ENCODE data around the gene CLIP4.
"Not testable (repeated sequence)": the region's sequence is repeated elsewhere in the genome, so short reads cannot be mapped to it uniquely, and the experiment has no call there.

CLIP4 gene, protein sequence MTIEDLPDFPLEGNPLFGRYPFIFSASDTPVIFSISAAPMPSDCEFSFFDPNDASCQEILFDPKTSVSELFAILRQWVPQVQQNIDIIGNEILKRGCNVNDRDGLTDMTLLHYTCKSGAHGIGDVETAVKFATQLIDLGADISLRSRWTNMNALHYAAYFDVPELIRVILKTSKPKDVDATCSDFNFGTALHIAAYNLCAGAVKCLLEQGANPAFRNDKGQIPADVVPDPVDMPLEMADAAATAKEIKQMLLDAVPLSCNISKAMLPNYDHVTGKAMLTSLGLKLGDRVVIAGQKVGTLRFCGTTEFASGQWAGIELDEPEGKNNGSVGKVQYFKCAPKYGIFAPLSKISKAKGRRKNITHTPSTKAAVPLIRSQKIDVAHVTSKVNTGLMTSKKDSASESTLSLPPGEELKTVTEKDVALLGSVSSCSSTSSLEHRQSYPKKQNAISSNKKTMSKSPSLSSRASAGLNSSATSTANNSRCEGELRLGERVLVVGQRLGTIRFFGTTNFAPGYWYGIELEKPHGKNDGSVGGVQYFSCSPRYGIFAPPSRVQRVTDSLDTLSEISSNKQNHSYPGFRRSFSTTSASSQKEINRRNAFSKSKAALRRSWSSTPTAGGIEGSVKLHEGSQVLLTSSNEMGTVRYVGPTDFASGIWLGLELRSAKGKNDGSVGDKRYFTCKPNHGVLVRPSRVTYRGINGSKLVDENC

DNA sequence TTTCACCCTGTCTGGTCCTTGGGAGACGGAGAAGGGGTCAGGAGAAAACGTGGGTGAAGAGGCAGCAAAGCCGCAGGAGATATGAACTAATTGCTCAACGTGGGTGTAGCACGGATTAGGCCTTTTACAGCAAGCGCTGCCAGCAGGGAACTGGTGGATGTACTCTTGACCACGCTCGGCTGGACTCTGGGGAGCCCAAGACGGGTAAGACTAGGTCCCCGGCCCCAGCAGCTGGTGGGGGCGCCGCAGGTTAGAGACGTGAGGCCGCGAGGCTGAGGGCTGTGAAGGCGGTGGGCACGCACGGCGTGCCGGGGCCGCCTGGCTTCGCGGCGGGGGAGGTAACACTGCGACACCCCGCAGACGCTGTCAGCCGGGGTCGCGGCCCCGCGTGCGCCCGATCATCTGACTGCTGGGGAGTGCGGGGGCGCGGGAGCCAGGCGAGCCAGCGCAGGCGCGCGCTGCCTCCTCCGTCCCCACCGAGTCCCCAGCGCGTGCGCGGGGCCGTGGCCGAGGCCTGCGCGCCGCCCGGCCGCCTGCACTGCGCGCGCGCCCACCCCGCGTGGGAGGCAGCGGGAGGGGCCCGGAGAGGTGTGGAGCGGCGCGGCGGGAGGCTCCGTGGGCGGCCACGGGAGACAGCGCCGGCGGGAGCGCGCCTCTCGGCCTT lies at the start of gene CLIP4:
Gene CLIP4 (plus strand): TSS at position 470 of the 664 bp plus-strand sequence. CDS start 5,974 bp downstream, outside the sequence.
- DNase-seq (ENCODE audit: low spot score), result no peak

DNA sequence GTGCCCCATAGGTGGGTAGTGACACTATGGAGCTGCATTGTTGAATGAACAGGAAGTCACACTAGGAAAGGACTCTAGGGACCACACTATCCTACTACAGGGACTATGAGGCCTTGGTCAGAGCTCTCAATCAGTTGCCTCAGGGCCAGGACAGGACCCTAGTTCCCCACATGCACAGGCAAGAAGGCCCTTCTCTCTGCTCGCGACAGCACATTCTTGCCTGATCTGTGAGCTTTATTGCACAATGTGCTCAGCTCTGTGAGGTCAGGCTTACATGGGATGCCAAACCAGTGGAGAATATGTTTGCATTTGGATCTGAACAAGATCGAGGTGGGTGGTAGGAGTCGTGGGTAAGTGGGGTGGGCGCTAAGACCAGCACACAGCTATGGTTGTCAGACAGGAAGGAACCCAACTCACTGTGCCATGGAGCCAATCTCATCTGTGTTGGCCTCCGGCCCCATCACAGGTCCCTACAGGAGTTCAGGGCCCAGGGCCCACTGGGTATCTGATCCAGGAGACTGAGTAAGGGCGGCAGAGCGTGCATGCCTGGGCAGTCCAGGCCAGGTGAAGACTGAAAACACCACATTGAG lies 48.8 kb upstream of the CLIP4 start:
- no peak for DNase-seq (ENCODE audit: low spot score)

DNA sequence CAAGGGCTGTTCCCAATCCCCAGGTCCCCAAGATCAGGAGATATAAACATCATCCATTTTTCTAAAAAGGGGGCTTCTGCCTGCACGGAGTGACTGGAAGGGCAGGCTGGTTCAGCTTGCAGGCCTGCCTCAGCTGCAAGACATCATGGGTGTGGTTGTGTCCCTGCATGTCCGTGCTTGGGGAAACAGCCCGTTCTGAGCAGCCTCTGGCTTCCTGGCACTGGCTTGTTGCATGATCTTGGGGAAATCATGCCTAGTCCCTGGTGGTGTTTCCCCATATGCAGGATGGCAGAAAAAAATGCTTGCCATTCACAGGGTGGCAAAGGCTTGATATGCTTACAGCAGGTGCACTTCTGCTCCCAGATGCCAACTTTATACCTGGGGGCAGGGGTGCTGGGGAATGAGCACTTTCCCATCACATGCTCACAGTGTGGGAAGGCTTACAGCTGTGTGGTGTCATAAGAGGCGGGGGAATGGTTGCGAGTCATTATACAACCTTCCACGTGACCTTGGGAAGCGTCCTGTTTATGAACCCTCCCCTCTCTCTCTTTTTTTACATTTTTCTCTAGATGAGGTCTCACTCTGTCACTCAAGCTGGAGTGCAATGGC lies 48.1 kb upstream of the CLIP4 start:
- DNase-seq (ENCODE audit: low spot score), result no peak

DNA sequence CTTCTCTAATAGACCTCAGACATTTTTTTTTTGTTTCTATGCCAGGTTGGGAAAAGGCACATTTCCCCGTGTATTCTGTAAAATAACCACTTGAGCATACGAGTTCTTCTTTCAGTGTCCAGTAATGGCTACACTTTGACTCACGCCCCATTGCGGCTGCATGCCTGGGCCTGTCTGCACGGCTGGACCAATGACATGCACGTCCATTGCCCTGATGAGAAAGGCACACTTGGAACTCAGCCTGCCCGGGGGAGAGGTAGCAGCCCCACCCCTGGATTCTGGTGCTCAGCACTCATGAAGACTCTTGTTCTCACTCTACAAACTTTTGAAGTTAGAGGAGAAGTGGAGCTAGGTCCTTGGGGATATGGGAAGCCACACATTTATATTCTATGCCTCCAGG lies 46.7 kb upstream of the CLIP4 start:
- DNase-seq (ENCODE audit: low spot score), result no peak

DNA sequence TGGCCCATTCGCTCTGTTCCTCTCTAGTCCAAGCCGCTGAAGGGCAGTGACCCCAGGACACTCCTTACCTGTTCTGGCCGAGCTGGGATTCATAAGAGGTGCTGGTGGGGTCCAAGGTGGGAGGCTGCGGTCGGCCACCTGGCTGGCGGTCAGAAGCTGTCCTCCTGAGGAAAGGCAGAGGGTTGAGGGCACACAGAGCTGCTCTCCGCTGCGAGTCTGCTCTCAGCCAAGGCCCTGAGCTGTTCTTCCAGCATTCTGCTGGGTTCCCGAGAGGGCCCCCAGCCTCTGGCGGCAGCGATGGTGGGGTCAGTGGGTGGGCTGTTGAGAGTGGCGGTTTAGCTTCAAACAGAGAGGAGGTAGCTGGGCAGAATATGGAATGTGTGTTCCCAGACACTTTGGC lies 44.7 kb upstream of the CLIP4 start:
- no peak for DNase-seq (ENCODE audit: low spot score)

DNA sequence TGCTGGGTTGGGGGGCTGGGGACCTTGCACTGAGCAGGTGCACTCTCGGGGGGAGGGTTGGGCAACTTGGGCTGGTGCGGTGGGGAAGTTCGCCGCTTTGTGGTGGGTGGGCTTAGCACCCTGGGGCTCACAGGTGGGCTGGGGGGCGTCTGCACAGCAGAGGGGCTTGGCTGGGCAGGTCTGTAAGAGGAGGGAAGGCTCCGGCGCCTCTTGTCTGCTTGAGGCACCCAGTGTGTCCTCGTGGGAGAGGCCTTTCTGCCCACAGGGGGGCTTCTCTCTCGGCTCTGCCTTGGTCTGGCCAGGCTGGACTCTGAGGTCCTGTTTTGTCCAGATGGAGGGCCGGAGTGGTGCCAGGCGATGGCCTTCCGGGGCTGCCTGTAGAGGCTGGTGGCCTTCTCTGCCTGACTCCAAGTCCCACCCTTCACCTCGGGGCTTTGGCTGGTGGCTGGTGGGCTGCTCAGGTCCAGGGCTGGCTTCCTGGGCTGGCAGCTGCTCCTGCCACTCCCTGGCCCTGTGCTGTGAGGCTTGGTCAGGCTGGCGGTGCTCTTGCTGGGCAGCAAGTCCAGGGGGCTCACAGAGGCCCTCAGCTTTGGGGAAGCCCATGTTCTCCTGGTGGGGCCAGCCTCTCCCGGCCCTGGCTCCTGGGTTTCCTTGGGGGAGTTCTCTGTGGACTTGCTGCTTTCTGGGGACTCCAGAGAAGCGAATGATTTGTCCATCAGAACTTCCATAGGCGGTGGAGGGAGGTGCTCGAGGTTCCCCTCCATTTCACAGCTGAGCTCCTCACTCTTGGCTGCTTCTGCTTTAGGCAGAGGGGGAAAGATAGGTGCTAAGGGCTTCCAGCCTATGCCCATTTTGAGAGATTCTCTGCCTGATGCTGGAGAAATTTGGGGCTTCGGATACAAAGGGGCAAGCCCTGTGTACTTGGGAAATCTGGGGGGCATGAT lies 43.9 kb upstream of the CLIP4 start:
- no peak for DNase-seq (ENCODE audit: low spot score)

DNA sequence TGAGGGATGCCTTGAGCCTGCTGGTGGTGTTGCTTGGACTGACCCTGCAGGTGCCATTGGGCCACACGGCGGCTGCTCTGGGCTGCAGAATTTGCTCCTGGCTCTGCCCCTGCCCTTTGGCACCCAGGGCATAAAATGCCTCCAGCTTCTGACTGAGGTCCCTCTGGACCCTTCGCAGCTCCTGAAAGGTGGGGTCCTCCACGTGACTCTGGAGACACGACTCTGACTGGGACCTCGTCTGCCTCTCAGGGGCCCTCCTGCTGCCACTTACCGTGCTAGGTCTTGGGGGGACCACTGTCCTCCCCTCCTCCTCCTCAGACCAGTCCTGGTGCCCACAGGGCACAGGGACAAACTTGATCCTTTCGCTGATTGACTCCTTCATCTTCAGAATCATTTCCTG lies 43.0 kb upstream of the CLIP4 start:
- no peak for DNase-seq (ENCODE audit: low spot score)

DNA sequence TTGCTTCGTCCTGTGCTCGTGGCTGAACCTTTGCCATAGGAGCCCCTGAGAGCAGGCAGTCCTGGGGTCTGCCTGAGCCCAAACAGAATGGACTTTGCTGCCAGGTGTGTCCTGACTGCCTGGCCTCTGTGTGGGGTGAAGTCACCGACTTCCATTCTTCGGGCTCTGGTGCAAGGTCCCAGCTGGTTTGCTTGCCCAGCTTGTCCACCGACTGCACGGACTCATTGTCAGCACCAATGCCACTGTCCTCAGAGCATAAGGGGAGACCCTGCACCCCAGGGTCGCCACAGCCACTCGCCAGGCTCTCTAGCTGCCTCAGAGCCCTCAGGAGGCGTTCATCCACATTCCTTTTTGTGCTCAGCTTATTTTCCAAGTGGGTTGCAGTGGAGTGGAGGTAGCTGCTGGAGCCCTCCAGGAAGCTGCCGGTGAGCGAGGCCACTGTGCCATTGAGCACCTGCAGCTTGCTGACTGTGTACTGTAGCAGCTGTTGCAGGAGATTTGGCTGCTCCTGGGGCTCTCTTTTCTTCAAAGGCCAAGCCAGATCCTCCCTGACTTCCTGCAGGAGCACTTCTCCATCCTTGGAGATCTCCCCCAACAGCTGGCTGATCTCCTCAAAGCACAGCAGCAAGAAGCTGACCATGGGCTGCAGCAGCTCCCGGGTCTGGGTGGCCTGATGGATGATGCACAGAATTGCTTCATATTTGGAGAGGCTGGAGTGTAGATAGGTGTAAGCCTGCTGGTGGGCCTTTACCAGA lies 42.1 kb upstream of the CLIP4 start:
- DNase-seq (ENCODE audit: low spot score), result no peak

DNA sequence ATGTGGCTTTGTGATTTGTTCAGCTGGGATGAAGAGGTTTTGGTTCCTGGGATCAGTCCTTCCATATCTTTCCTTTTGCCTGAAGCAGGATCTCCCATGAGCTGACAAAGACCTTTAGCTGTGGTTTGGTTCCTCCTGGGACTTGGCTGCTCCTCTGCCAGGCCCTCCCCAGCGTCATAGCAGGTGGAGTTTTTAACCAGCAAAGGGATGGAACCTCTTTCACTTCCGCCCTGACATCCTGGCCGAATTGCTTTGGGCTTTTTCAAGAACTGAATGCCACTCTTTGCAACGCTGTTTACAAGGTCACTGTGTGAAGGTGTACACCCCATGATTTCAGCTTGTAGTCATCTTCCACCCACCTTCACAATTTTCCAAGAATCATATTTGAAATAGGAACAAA lies 41.3 kb upstream of the CLIP4 start:
- DNase-seq (ENCODE audit: low spot score), result no peak

DNA sequence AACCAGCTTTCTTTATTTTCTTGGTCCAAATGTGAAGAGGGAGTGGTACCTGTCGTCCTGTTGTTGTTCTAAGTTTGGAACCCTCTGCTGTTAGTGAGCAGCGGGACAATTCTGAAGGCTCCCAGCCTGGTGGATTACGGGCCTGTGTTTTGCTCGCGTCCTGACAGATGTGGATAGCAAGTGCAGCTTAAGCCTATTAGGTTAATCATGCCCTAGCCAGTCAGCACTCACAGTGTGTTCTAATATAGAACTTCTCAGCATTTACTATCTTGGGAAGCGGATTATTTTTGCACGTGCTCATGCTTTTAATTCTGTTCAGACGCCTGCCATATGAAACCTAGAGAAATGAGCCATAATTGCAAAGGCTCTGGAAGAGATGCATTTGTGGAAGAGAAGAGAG lies 40.8 kb upstream of the CLIP4 start, which contains the start of gene PCARE:
Gene PCARE (minus strand): TSS at position 113 of the 400 bp plus-strand sequence. CDS start 262 bp downstream, outside the sequence.
- DNase-seq (ENCODE audit: low spot score), result no peak

DNA sequence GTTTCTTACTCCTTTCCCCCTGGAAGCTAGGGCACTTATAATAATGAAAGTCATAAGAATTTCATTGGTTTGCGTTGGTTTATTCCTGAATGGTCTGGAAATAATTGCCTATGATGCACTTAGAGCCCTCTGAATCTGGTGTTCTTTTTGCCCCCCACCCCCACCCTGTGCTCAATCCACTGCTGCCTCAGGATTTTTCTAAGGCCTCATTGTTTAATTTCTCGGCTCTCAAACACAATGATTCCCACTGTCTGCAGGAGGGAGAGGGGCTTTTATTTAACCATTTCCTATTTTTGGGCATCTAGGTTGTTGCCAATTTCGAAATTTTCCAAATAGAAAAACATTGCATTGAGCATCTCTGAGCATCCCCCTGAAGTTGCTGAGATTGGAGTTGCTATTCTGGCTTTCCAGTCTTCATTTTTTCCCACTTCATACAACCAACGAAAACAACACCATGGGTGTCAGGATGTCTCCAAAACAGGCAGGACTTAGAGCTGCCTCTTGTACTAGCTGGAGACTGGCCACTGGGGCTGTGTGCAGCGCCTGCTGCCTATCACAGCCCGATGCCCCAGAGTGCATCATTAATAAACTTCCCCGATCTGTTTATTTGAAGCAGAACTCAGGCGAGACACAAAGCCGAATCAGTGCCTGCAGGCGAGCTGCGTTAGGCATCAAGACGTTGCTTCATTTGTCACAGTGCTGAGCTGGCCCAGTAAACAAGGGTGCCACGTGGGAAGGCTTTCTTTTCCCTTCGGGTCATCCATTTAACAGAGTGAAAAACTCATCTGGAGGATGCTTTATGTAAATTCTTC lies 39.1 kb upstream of the CLIP4 start:
- no peak for DNase-seq (ENCODE audit: low spot score)

DNA sequence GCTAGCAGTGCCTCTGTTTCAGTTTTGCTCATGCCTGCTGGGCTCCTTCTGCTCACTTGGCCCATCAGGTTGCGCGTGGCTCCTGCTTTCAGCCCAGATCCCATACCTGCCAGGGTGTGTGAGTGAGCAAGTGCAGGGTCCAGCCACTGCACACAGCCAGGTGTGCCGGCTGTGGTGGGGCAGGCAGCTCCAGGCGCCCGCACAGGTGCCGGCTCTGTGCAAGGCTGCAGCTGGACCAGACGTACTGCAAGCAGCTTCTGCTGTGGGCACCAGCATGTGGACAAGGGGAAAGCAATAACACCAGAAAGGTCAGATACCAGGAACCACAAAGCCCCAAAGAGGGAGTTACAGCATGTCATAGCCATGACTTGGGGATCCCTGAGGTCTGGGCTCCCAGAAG lies 35.3 kb upstream of the CLIP4 start:
- DNase-seq (ENCODE audit: low spot score), result no peak

DNA sequence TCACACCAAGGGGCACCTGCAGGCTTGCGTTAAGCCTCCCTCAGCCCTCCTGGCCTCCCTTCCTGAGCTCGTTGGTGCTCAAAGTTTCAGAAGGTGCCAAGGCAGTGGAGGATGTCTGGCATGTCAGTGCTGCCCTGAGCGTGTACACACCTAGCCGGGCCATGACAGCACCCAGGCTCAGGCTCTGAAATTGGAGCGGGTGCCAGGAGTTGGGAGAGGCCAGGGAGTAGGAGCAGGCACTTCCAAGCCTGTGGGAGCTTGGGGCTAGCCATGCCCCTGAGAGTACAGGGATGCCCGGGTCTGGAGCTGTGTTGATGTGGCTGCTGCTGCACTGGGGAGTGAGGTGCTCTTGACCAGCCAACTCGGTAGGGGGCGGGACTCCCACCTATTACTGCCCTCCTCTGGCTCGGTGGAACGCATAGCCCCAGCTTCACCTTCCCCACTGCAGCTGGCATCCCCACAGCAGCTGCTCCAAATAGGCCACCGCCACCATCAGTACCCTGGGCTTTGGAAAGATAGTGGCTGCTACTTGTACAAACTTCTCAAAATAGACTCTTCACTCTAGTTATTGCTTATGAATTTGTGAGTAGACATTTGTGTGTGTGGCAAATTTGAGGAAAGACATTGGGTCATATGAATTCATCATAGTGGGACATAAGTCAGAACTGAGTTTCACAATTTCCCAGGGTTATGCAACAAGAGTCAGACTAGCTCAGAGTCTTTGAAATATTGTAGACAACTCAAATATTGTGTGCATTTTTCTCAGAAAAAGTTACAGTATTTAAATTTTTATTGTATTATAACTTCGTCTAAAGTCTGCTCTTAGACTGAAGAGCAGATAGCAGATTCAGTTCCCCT lies 34.1 kb upstream of the CLIP4 start:
- DNase-seq (ENCODE audit: low spot score), result no peak

DNA sequence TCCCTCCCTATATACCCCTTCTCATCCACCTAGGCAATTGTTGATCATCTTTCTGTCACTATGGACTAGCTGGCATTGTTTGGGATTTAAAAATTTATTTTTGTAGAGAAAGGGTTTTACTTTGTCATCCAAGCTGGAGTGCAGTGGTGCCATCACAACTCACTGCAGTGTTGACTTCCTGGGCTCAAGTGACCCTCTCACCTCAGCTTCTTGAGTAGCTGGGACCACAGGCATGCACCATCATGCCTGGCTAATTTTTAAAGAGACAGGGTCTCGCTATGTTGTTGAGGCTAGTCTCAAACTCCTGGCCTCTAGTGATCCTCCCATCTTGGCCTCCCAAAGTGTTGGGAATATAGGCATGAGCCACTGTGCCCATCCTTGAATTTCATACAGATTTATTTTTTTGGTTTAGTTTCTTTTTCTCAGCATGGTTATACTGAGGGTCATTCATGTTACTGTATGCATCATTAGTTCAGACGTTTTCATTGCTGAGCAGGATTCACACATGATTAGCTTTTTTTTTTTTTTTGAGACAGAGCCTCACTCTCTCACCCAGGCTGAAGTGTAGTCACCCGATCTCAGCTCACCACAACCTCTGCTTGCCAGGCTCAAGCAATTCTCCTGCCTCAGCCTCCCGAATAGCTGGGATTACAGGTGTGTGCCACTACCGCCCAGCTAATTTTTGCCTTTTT lies 32.3 kb upstream of the CLIP4 start:
- no peak for DNase-seq (ENCODE audit: low spot score)

DNA sequence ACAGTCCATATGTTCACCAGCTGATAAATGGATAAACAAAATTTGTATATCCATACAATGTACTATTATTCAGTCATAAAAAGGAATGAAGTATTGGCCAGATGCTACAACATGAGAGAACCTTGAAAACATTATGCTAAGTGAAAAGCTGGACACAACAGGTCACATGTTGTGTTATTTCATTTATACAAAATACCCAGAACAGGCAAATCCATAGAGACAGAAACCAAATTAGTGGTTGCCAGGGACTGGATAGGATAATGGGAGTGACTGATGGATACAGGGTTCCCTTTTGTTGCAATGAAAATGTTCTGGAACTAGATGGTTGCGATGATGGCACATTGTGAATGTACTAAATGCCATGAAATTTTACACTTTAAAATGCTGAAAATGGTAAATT lies 30.7 kb upstream of the CLIP4 start:
- DNase-seq (ENCODE audit: low spot score), result no peak

DNA sequence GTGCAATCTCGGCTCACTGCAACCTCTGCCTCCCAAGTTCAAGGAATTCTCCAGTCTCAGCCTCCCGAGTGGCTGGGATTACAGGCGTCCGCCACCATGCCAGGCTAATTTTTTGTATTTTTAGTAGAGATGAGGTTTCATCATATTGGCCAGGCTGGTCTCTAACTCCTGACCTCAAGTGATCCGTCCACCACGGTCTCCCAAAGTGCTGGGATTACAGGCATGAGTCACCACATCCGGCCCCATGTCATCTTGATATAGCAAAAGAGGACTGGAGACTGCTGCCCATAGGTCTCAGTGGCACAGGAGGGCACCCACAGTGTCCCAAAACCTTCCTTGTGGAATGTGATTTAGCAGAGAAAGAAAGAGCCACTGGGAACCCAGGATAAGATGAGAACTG lies 24.9 kb upstream of the CLIP4 start:
- not testable (repeated sequence) for DNase-seq (ENCODE audit: low spot score)

DNA sequence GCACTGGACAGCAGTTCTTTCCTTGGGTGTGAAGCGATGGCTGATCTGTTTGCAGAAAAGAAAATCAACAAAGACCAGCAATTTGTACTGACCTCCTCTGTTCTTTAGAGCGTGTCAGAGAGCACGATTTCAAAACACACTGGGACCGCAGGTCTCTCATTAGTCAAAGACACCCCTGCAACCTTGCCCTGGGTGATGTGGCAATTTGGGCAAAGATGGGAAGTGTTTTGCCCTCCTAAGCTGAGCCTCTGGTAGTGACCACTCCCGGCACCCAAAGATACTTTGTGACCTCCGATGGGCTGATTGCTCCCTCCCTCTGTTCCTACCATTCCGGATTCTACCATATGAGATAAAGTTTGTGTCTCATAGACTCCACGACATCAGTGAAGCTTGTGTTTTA lies 18.2 kb upstream of the CLIP4 start:
- DNase-seq (ENCODE audit: low spot score), result no peak

DNA sequence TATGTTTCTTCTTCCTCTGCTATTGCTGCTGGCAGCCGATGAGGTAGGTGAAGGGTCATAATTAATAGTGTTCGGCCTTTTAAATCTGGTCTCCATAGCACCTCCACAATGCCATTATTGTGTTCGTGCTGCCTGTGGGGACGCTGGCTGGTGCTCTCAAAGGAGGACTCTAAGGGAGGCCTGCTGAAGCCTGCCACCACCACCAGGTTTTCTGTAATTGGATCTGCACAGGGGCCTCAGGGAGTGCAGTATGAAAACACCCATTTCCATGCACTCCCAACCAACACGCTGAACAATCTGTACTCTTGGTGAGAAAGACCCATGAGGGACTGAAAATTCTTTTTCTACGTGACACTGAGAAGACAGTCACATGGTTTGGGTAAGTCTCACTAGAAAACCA lies 17.6 kb upstream of the CLIP4 start:
- DNase-seq (ENCODE audit: low spot score), result no peak
